NCI-H187 treated with DMSO at 0.1 percent for 48 hours (cell line): ENCODE results near the gene CGB3.
"Not testable (repeated sequence)": the region's sequence is repeated elsewhere in the genome, so short reads cannot be mapped to it uniquely, and the experiment has no call there.

ENCODE experiments used
- DNase-seq: peaks from one replicate; lab custom pipeline; 2025; lab: John Stamatoyannopoulos, UW

Gene CGB3

DNA sequence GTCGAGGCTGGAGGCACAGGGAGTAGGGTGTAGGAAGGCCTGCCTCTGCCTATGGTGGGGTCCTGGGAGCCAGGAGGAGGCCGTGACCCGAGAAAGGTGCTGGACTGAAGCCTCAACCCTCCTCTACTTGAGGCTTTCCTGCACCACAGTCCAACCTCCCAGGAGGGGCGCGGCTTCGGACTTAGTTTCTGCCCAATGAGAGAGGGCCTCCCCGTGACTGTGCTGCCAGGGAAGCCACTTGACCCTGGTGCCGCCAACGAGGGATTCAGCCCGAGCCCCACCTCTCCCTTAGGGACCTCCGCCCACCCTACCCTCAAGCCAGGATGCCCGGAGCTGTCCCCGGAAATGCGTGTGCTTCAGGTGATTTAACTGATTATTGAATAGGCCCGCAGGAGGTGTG lies at the start of gene CGB3:
Gene CGB3, minus strand, starts transcription at position 101 of the 400 bp plus-strand sequence. CDS start 362 bp downstream, outside the sequence.
- DNase-seq, result not testable (repeated sequence)

DNA sequence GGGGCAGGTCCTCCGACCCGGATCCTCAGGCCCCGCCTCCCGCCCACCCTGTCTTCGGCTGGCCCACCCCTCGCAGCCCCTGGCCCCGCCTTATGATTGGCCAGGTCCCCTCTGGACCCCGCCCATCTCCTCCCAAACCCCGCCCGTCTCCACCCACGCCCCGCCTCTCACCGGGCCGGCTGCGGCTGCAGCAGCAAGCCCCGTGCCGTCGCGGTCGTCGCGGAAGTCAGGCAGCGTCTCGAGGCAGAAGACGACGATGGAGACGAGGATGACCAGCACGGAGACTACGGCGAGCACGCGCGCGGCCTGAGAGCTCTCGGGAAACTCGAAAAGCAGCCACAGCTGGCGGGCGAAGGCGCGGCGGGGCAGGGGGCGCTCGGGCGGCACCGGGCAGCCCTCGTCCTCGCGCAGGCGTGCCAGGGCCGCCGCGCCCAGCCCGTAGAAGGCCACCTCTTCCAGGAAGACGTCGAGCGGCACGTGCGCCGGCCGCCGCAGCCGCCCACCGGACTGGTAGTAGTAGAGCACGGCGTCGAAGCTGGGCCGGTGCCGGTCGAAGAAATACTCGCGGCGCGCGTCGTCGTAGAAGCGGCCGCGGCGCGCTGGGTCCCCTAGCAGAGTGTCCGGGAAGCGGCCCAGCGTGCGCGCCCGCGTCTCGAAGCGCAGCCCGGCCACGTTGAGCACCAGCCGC lies 47.9 kb upstream of the CGB3 start:
- no peak for DNase-seq

DNA sequence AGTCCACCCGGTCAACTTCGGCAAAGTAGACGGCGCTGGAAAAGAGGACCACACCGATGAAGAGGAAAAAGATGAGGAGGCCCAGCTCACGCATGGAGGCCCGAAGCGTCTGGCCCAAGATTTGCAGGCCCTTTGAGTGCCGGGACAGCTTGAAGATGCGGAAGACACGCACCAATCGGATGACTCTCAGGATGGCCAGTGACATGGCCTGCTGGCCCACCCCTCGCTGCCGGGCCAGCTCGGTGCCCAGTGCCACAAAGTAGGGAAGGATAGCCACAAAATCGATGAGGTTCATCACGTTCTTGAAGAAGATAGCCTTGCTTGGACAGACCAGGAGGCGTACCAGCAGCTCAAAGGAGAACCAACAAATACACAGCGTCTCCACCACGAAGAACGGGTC lies 46.3 kb upstream of the CGB3 start:
- no peak for DNase-seq

DNA sequence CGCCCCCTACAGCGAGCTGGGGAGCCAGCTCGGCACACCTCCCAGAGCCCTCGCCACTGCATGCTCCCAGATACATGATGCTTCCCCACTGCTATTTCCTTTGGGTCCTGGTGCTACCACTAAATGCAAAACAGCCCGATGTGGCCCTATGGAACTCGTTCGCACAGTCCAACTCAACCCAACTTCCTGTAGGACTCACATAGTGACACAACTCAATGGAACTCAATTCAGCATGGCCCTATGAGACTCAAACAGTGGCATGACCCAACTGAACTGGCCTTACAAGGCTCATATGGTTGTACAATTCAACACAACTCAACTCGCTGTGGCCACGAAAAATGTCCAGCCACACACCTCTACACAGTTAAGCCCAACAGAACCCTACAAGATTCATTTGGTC lies 44.9 kb upstream of the CGB3 start:
- DNase-seq, result no peak

GRCh38 chr19:49067554-49067953 lies 43.4 kb upstream of the CGB3 start:
- DNase-seq, result no peak

DNA sequence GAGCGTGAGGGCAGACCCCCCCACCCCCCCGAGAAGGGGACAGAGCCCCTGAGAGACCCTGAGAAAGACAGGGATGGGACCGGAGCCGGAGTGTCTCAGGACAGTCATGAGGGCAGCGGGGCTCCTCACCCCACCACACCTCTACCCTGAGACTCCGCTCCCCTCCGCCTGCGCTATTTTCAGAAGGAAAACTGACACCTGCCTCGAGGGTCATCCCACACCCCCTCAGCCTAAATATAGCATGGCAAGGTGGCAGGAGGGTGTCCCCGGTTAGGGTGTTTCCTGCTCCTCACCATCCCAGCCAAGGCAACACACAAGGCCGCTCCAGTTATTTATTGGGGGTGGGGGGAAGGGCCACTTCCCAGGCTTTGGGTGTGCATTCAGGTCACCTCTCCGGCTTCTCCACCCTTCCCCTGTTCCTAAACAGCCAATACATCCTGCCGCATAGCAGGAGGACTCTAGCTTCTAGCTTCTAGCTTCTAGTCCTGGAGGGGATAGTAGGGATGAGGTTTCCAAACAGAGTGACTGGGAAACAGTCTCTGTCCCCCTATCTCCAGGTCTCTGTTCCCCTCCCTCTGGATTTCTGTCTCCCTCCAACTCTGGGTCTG lies 41.9 kb upstream of the CGB3 start:
- DNase-seq, result no peak

GRCh38 chr19:49064768-49065611 lies 40.9 kb upstream of the CGB3 start, which contains the start of gene NTF4:
Gene NTF4, minus strand, starts transcription at chr19:49064818. Its CDS starts 2,821 bp downstream, at chr19:49061997.
- DNase-seq, result no peak

- DNase-seq, result no peak
Observed at GRCh38 chr19:49064029-49064629, 40.0 kb upstream of the CGB3 start.

DNA sequence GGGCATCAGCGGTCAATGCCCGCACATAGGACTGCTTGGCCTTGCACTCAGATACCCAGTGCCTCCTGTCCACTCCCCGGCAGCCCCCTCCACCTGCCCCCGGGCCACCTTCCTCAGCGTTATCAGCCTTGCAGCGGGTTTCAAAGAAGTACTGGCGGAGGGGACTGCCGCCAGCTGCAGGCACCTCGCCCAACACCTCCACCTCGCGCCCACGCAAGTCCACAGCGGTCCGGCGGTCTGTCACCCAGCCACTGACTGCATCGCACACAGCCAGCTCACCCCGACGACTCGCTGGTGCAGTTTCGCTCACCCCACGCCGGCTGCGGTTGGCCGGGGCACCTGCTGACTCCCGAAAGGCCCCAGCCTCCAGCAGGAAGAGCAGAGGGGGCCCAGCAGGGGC lies 37.3 kb upstream of the CGB3 start:
- DNase-seq, result no peak

DNA sequence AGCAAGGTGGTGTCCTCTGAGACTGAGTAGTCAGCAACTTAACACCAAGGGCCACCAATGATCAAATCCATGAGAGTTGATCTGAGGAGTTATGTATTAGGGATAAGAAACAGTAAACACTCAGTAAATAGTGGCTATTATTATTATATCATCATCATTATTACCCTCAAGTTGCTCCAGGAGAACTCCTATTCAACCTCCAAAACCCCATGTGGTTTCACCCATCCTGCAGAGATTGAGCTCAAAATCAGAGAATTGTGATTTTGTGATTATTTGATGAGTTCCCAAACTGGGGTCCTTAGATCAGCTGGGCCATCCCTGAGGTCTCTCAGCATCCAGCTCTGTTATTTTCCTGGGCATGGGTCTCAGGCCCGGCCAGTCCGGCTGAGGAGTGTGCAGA lies 36.9 kb upstream of the CGB3 start:
- DNase-seq, result no peak

- no peak for DNase-seq
Observed at GRCh38 chr19:49059053-49059452, 34.9 kb upstream of the CGB3 start.

DNA sequence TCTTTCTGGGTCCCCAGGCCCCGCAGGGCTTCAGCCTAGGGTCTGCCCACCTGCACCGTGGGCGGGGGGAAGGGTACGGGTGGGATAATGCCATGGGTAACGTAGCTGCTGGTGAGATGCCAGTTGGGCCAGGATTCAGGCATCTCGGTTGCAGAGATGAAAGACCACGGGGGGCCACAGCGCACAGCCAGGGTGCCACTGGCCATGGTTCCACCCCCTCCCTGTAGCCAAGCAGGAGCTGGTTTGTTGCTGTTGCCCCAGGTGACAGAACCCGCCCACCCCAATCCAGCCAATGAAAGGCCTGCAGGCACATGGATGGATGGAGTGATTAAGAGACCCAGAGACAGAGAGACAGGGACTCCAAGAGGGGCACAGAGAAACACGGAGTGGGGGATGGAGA lies 34.4 kb upstream of the CGB3 start:
- DNase-seq, result no peak

DNA sequence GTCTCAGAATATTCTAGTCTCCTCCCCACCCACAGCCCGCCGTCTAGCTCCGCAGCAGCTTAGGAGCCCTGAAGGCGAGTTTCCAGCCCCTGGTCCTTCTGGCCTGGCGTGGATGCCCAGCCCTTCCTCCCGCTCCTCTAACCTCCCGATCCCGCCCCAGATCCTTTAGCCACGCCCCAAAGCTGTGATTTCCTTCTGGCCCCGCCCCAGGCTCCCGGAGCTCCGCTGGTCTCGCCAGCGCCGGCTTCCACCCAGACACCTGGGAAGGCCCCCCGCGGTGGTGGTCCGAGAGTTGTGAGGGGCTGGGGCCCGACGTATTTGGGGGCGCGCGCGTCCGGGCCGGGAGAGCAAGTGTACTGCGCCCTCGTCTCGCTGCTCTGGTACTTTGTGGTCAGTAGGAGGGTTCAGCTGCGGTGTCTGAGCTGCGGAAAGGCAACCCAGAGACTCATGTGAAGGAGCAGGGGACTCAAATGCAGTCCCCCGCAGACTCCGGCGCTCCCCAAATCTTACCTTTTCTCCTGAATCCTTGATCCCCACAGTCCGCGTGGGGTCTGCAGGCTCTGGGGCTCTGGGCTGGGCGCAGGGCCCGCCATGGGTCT lies 33.6 kb upstream of the CGB3 start, which contains the start of gene CGB7:
Gene CGB7, minus strand, starts transcription at position 114 of the 599 bp plus-strand sequence. CDS start 2,374 bp downstream, outside the sequence.
- no peak for DNase-seq

- DNase-seq, result not testable (repeated sequence)
Observed at GRCh38 chr19:49056902-49057596, 32.9 kb upstream of the CGB3 start.

DNA sequence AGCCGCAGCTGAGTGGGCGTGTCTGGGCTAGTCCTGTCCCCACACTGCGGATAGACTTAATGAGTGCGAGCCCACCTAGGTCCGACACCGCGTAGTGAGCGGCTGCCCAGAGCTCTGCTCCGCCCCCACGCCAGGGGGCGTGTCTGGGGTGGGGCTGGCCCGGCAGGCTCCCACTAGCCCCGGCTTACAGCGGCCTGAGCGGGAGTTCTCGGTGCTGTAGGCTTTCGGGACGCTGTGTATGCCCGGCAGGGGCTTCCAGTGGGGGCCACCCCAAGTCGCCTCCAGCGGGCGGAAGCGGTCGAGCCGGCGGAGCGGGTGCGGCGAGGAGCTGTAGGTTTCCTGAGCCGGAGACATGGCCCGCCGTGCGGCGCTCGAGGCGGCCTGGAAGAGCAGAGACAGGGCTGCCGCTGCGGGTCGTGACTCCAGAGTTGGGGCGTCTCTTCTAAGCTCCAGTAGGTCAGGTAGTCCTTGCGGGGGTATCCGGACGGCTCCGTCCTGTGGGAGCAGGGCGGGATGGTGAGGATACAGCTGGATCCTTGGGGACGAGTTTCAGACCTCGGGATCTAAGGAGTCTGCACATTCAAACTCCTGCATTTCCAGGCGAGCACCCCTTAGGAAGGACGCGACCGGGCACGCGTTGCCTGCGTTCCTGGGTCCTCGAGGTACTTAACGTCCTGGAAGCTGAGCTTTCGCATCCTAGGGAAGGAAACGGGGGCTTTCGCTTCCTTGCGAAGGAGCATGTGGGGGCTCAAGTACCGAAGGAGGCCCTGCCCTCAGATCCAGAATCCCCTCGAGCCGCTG lies 32.2 kb upstream of the CGB3 start:
- DNase-seq, result no peak

DNA sequence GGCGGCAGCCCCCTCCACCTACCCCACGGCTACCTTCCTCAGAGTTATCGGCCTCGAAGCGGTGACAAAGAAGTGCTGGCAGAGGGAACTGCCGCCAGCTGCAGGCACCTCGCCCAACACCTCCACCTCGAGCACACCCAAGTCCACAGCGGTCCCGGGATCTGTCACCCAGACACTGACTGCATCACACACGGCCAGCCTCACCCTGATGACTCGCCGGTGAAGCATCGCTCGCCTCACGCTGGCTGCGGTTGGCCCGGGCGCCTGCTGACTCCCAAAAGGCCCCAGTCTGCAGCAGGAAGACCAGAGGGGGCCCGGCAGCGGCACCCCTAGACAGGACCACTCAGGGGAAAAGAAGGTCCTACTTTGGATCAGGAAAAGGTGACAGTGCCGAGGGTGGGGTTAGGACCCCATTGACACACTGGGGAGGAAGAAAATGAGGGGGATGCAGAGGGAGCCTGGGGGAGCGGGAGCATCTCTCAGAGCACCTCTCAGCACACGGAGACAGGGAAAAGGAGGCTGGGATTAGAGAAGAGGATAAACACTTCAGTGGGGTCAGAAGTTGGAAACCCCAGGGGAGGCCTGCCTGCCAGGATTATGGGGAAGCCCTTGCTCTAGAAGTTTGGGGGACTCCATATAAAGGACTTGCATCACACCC lies 26.4 kb upstream of the CGB3 start:
- DNase-seq, result not testable (repeated sequence)

DNA sequence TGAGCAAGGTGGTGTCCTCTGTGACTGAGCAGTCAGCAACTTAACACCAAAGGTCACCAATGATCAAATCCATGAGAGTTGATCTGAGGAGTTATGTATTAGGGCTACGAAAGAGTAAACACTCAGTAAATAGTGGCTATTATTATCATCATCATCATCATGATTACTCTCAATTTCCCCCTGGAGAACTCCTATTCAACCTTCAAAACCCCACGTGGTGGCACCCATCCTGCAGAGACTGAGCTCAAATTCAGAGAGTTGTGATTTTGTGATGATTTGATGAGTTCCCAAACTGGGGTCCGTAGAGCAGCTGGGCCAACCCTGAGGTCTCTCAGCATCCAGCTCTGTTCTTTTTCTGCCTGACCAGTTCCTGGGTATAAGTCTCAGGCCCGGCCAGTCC lies 25.7 kb upstream of the CGB3 start:
- DNase-seq, result not testable (repeated sequence)

GRCh38 chr19:49049011-49049410 lies 24.9 kb upstream of the CGB3 start, which contains the start of gene CGB8:
Gene CGB8, minus strand, starts transcription at chr19:49049111. Its CDS starts 372 bp downstream, at chr19:49048739.
- not testable (repeated sequence) for DNase-seq

- not testable (repeated sequence) for DNase-seq
Observed at GRCh38 chr19:49043548-49043947, 19.4 kb upstream of the CGB3 start, which contains the start of gene CGB5. Gene CGB5, plus strand, starts transcription at chr19:49043848. Its CDS starts 362 bp downstream, at chr19:49044210.
